GM21576 (cell line): ENCODE results near the gene RGS17.
"Not testable (repeated sequence)": the region's sequence is repeated elsewhere in the genome, so short reads cannot be mapped to it uniquely, and the experiment has no call there.

Experiments
- ATAC-seq: cut with Tn5 transposase; IDR thresholded peaks from one replicate; pipeline ENCODE4 v1.9.1; 2021; ENCODE audit warnings: mild to moderate bottlenecking, moderate library complexity; ENCODE audit not compliant: unreplicated experiment

Gene RGS17

GRCh38 chr6:153126218-153126617 is 4.9 kb downstream of the RGS17 start:
- ATAC-seq = no peak

- ATAC-seq = no peak
Observed at GRCh38 chr6:153125032-153125431, 6.0 kb downstream of the RGS17 start.

DNA sequence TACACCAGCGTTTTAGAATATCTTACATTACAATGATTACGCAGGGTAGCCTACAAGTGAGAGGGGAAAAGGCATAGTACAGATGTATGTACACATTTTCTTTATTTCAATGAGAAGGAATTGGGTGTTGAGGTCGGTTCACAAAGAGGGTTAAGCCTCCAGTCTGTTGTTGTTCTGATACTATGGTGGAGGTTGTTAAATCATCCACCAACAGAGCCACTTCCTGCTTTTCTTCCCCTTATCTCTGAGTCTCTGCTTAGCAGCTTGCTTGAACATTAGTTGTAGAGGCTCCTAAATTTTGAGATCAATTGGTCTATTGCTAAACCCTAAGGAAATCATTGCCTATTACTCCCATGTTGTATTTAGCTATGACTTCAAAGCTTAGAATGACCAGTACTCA is 7.3 kb downstream of the RGS17 start:
- no peak for ATAC-seq

- no peak for ATAC-seq
Observed at GRCh38 chr6:153121311-153121710, 9.8 kb downstream of the RGS17 start.

GRCh38 chr6:153117986-153118879 is 12.8 kb downstream of the RGS17 start:
- peak; percentile 99 for ATAC-seq

- ATAC-seq = not testable (repeated sequence)
Observed at GRCh38 chr6:153111082-153111481, 20.0 kb downstream of the RGS17 start.

- ATAC-seq = not testable (repeated sequence)
Observed at GRCh38 chr6:153110612-153111011, 20.5 kb downstream of the RGS17 start.

- no peak for ATAC-seq
Observed at GRCh38 chr6:153108315-153108714, 22.8 kb downstream of the RGS17 start.

- ATAC-seq = no peak
Observed at GRCh38 chr6:153106021-153106420, 25.1 kb downstream of the RGS17 start.

DNA sequence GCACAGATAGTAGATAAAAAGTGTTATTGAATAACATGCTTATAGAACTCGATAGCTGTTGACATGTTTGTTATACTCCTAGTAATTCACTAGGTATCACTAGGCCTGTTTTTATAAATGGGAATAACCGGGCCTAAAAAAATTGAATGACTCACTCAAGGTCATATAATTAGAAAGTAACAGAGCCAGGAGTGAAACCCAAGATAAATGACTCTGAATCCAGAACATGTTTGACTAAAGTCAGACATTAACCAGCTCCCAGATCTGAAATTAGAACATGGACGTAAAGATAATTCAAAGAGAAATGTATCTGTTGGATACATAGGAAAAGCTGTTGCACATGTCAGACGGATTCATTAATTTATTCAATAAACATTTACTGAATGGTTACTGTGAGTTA is 26.9 kb downstream of the RGS17 start:
- no peak for ATAC-seq

DNA sequence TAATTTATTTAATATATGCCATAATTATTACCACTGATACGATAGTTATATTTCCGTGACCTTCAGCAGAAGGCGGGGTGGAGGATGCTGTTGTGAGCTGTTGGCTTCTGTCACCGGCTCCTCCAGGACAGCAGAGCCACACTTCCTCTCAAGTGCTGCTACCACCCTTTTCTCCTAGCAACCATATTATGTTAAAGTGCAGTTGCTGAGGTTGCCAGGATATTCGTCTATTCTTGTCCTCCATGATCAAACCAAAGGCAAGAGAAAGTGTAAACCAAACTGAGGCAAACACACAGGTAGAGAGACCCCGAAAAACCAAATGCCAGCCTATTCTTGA is 27.8 kb downstream of the RGS17 start:
- no peak for ATAC-seq

DNA sequence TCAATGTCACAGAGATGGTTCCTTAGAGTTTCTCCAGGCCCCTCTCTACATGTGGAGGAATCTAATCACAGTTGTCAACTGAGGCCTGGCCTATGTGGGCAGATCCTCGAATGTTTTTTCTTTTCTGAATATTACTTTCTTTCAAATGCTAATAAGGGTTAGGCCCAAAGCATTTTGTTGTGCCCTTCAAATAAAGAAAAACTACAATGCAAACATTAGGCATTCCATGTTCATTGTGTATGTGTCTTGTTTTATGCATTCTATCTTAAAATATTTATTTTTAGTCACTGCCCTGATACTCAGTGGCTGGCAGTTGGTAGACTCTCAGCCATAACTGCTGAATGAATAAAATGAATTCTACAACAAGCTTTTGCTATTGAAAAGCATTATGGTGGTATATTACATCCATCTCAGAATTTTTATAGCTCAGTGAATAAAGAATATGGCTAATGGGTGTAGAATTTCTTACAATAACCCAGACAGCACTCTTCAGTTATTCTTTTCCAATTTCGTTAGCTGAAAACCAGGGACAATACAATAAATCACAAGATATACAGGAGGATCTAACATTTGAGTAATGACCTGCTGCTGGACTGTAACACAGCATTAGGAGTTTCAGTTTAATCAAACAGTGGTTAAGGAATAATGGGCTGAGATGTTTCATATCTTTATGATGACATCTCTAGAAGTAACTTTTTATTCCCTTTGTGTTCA is 28.3 kb downstream of the RGS17 start:
- no peak for ATAC-seq

GRCh38 chr6:153101461-153101860 is 29.6 kb downstream of the RGS17 start:
- no peak for ATAC-seq

GRCh38 chr6:153099636-153100035 is 31.4 kb downstream of the RGS17 start:
- ATAC-seq = peak; percentile 70

- ATAC-seq = no peak
Observed at GRCh38 chr6:153096792-153097191, 34.3 kb downstream of the RGS17 start.

DNA sequence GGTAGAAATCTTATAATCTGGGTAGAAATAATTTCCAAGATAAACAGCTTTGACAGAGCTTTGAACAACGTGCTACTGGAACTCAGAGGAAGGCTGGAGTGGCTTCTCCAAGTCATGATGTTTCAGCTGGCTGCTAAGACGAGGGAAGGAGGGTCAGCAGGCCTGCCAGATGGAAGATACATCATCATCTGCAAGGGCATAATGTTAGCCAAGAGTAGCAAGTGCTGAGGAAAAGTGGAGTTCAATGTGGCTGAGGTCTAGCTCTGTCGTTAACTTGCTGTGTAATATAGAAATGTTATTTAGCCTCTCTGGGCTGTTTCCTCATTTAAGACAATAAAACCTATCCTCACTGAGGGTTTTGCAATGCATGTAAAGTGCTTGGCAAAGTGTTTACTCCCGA is 35.1 kb downstream of the RGS17 start:
- ATAC-seq = no peak

- ATAC-seq = peak; percentile 89
Observed at GRCh38 chr6:153092082-153093013, 38.7 kb downstream of the RGS17 start.

DNA sequence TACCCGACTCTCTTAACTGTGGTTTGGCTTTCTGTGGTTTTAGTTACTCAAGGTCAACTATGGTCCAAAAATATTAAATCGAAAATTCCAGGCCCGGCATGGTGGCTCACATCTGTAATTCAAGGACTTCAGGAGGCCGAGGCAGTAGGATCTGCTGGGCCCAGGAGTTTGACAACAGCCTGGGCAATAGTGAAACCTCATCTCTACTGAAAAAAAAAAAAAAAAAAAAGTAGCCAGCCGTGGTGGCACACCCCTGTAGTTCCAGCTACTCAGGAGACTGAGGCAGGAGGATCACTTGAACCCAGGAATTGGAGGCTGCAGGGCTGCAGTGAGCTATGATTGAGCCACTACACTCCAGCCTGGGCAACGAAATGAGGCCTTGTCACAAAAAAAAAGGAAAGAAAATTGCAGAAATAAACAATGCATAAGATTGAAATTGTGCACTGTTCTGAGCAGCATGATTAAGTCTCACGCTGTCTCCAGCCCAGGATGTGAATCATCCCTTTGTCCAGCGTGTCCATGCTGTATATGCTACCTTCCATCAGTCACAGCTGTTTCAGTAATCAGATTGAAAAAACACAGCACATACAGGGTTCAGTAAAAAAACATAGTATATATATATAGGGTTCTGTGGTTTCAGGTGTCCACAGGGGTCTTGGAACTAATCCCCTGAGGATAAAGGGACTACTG is 40.7 kb downstream of the RGS17 start:
- ATAC-seq = no peak

GRCh38 chr6:153088796-153089195 is 42.3 kb downstream of the RGS17 start:
- ATAC-seq = no peak

DNA sequence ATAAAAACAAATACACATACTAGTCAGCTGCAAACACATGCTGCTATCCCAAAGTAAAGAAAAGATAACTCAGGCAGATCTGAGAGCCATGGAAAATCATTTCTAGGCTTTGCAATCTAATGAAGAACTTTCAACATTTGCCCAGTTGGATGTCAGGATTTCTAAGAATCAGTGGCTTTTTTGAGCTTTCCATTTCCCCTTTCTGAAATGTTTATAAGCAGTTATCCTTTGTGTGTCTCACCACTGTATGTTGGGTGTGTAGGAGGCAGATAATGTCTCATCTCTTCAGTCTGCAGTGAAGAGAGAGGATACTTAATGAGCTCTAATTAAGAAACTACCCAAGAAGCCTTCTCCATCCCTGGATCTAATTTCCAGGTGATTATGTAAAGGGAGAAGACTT is 43.6 kb downstream of the RGS17 start:
- no peak for ATAC-seq
